Duodenal mucosa (tissue), 2 donors: ENCODE measurements around the gene WWP2.
"Not testable (repeated sequence)": the region's sequence is repeated elsewhere in the genome, so short reads cannot be mapped to it uniquely, and the experiment has no call there.

Source experiments
- H3K27ac ChIP-seq: one replicate; pipeline ENCODE4 v1.7.0; 2013; ENCODE audit warnings: low read depth, low read length
- H3K27me3 ChIP-seq, 2 donors: one replicate each; pipeline ENCODE4 v1.7.0; 2013; ENCODE audit warnings: low read length in 2 of 2, control low read depth in 1 of 2; ENCODE audit not compliant: insufficient read depth in 2 of 2, control insufficient read depth in 1 of 2
- H3K36me3 ChIP-seq, 2 donors: one replicate each; pipeline ENCODE4 v1.7.0; 2013; ENCODE audit warnings: low read length in 2 of 2, control low read depth in 1 of 2; ENCODE audit not compliant: insufficient read depth in 2 of 2, control insufficient read depth in 1 of 2
- H3K4me1 ChIP-seq, 2 donors: one replicate each; pipeline ENCODE4 v1.7.0; 2013; ENCODE audit warnings: low read length in 2 of 2, control low read depth in 1 of 2; ENCODE audit not compliant: insufficient read depth in 2 of 2, control insufficient read depth in 1 of 2
- H3K4me3 ChIP-seq, 2 donors: one replicate each; pipeline ENCODE4 v1.7.0; 2013; ENCODE audit warnings: low read length in 2 of 2, low read depth in 1 of 2
- H3K9ac ChIP-seq, 2 donors: one replicate each; pipeline ENCODE4 v1.7.0; 2013; ENCODE audit warnings: low read length in 2 of 2, low read depth in 1 of 2
- H3K9me3 ChIP-seq, 2 donors: one replicate each; pipeline ENCODE4 v1.7.0; 2013; ENCODE audit warnings: low read length in 2 of 2, control low read depth in 1 of 2; ENCODE audit not compliant: control insufficient read depth in 1 of 2

WWP2 gene

GRCh38 chr16:69726313-69727060, 35.6 kb upstream of the WWP2 start, which contains the start of gene NQO1:
Gene NQO1 (minus strand): TSS chr16:69726560. CDS start chr16:69726439, 121 bp downstream.
- Histone ChIP-seq H3K4me1 (peaks cover 25 to 27% of the 10 kb centered on the region in 2 donors), H3K4me3 (peak within 1 kb of the TSS; percentile 85 to 90), H3K27me3 (no peaks in the 10 kb centered on the region), H3K36me3 (no peaks in the 10 kb centered on the region), H3K9ac (peak within 1 kb of the TSS; percentile 72 to 80), H3K27ac (peak within 1 kb of the TSS; percentile 79), H3K9me3 (no peaks in the 10 kb centered on the region)

DNA sequence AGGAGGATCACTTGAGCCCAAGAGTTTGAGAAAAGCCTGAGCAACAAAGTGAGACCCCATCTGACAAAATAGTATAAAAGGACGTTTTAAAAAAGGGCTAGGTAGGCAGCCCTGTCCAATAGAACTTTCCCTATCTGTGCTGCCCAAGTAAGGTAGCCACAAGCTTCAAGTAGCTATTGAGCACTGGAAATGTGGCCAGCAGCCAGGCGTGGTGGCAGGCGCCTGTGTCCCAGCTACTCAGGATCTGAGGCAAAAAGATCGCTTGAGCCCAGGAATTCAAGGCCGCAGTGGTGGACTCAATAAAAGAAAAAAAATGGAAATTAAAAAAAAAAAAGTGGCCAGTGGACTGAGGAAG, 34.2 kb upstream of the WWP2 start:
- Histone ChIP-seq H3K9ac (no peak overlapping the region), H3K4me3 (no peak overlapping the region), H3K27me3 (no peaks in the 10 kb centered on the region), H3K36me3 (no peaks in the 10 kb centered on the region), H3K9me3 (no peaks in the 10 kb centered on the region), H3K27ac (no peak overlapping the region), H3K4me1 (peaks cover 26 to 30% of the 10 kb centered on the region in 2 donors)

DNA sequence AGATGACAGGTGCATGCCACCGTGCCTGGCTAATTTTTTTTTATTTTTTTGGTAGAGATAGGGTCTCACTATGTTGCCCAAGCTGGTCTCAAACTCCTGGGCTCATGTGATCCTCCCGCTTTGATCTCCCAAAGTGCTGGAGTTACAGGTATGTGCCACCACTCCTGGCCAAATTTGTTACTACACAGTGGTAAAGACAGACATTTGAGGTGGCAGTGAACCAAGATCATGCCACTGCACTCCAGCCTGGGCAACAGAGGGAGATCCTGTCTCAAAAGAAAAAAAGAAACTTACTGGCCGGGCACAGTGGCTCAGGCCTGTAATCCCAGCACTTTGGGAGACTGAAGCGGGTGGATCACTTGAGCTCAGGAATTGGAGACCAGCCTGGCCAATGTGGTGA, 33.1 kb upstream of the WWP2 start:
- H3K4me1 ChIP-seq: peaks cover 26 to 30% of the 10 kb centered on the region in 2 donors
- H3K9me3 ChIP-seq, H3K27me3 ChIP-seq, H3K9ac ChIP-seq, H3K36me3 ChIP-seq, H3K4me3 ChIP-seq, H3K27ac ChIP-seq: not testable (repeated sequence)

DNA sequence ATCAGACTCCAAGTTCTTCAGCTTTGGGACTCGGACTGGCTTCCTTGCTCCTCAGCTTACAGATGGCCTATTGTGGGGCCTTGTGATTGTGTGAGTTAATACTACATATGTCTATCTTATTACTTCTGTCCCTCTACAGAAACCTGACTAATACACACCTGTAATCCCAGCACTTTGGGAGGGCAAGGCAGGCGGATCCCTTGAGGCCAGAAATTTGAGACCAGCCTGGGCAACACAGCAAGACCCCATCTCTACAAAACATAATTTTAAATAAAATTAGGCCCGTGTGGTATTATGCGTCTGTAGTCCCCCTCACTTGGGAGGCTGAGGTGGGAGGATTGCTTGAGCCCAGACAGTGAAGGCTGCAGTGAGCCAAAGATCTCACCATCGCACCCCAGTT, 30.9 kb upstream of the WWP2 start:
- H3K27ac ChIP-seq, H3K9ac ChIP-seq, H3K36me3 ChIP-seq, H3K4me3 ChIP-seq, H3K27me3 ChIP-seq, H3K9me3 ChIP-seq: not testable (repeated sequence)
- peaks cover 15 to 17% of the 10 kb centered on the region in 2 donors for H3K4me1 ChIP-seq

DNA sequence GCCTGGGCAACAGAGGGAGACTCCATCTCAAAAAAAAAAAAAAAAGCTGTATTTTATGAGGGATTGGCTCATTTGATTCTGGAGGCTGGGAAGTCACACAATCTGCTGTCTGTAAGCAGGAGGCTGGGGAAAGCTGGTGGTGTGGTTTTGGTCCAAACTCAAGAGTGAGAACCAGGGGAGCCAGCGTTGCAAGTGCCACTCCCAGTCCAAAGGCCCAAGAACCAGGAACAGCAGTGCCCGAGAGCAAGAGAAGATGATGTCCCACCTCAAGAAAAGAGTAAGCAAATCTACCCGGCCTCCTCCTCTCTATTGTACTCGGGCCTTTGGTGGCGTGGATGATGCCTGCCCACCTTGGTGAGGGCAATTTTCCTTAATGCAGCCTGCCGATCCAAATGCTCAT, 30.0 kb upstream of the WWP2 start:
- peaks cover 8 to 14% of the 10 kb centered on the region in 2 donors for H3K4me1 ChIP-seq

GRCh38 chr16:69741519-69741918, 20.6 kb upstream of the WWP2 start:
- Histone ChIP-seq H3K4me3 (peak overlapping the region in 1 of 2 donors; percentile 3), H3K9me3 (no peaks in the 10 kb centered on the region), H3K27me3 (no peaks in the 10 kb centered on the region), H3K27ac (no peak overlapping the region), H3K4me1 (peaks cover 12 to 13% of the 10 kb centered on the region in 2 donors), H3K36me3 (peaks cover 30 to 60% of the 10 kb centered on the region in 2 donors), H3K9ac (no peak overlapping the region)

More for the DNA sequence above, 30.0 kb upstream of the WWP2 start:
- Histone ChIP-seq H3K9me3 (no peaks in the 10 kb centered on the region), H3K36me3 (no peaks in the 10 kb centered on the region), H3K27ac (no peak overlapping the region), H3K4me3 (no peak overlapping the region), H3K27me3 (no peaks in the 10 kb centered on the region), H3K9ac (no peak overlapping the region)

- no peaks in the 10 kb centered on the region for H3K27me3 ChIP-seq
- H3K36me3 ChIP-seq: peaks cover 30 to 61% of the 10 kb centered on the region in 2 donors
- H3K9me3 ChIP-seq: no peaks in the 10 kb centered on the region
- no peak overlapping the region for H3K27ac ChIP-seq
- peak overlapping the region in 1 of 2 donors; percentile 3 for H3K4me3 ChIP-seq
- no peak overlapping the region for H3K9ac ChIP-seq
- peaks cover 12 to 13% of the 10 kb centered on the region in 2 donors for H3K4me1 ChIP-seq
Measured at GRCh38 chr16:69741951-69742904, 19.9 kb upstream of the WWP2 start.

DNA sequence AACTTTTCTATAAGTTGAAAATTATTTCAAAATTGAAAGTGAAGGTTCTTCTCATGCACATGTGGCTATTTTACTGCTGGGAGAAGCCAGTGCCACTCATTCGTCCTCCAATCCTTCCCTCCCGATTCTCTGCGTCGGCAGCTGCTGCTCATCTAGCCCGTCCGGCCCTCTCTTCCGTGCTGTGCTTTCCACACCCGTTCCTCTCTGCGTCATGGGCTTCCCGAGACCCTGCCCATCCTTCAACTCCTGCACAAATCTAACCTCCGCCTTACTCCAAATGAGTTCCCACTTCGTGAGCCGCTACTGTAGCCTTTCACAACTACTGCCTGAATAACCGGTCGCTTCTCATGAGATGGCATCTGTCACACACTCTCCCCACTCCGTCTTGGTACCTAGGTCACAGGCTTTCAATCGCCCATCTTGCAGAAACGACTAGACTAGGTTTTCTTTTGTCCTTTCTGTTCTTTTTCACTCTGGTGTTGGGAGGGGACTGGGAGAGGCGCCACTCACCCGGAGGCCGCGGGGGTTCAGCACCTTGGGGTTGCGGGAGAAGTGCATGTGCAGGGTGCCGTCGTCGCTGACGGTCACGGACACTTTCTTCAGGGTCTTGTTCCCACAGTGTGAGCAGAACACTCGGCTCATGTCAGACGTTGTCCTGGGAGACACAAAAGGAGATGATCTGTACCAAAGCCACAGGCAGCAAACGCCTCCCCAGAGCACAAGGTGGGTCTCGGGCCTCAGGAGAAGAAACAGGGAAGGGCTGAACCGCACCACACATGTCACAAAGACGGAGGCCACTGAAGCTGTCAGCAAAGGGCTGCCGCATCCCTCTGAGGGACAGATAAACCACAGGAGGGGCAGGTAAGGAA, 17.5 kb upstream of the WWP2 start:
- Histone ChIP-seq H3K4me3 (no peak overlapping the region), H3K27me3 (no peaks in the 10 kb centered on the region), H3K36me3 (peaks cover 42 to 80% of the 10 kb centered on the region in 2 donors), H3K27ac (no peak overlapping the region), H3K9me3 (no peaks in the 10 kb centered on the region), H3K9ac (no peak overlapping the region), H3K4me1 (peaks cover 12 to 13% of the 10 kb centered on the region in 2 donors)

- no peaks in the 10 kb centered on the region for H3K27me3 ChIP-seq
- peaks cover 12 to 13% of the 10 kb centered on the region in 2 donors for H3K4me1 ChIP-seq
- H3K9ac ChIP-seq: no peak overlapping the region
- H3K4me3 ChIP-seq: no peak overlapping the region
- no peaks in the 10 kb centered on the region for H3K9me3 ChIP-seq
- peaks cover 42 to 81% of the 10 kb centered on the region in 2 donors for H3K36me3 ChIP-seq
- no peak overlapping the region for H3K27ac ChIP-seq
Measured at GRCh38 chr16:69745232-69745612, 16.9 kb upstream of the WWP2 start.
